AG09309 (cell line): Measurements from ENCODE around the gene UBR3.
"Not testable (repeated sequence)": the region's sequence is repeated elsewhere in the genome, so short reads cannot be mapped to it uniquely, and the experiment has no call there.

Source experiments
- DNase-seq: peaks from one replicate; pipeline ENCODE4 v3.0.0-alpha.2; 2010; ENCODE audit warnings: low read depth
- H3K4me3 ChIP-seq: 2 replicates; pipeline ENCODE4 v1.5.1; 2011; ENCODE audit warnings: mild to moderate bottlenecking, low read depth, low read length, moderate library complexity; ENCODE audit not compliant: control insufficient read depth
- TF ChIP-seq, protein P1 (sequence below): IDR thresholded peaks from 2 replicates; pipeline ENCODE4 v1.5.1; 2011; ENCODE audit warnings: mild to moderate bottlenecking, low read depth, low read length, inconsistent platforms; ENCODE audit not compliant: insufficient read depth, control insufficient read depth; ENCODE audit errors: missing control alignments

The UBR3 gene

DNA sequence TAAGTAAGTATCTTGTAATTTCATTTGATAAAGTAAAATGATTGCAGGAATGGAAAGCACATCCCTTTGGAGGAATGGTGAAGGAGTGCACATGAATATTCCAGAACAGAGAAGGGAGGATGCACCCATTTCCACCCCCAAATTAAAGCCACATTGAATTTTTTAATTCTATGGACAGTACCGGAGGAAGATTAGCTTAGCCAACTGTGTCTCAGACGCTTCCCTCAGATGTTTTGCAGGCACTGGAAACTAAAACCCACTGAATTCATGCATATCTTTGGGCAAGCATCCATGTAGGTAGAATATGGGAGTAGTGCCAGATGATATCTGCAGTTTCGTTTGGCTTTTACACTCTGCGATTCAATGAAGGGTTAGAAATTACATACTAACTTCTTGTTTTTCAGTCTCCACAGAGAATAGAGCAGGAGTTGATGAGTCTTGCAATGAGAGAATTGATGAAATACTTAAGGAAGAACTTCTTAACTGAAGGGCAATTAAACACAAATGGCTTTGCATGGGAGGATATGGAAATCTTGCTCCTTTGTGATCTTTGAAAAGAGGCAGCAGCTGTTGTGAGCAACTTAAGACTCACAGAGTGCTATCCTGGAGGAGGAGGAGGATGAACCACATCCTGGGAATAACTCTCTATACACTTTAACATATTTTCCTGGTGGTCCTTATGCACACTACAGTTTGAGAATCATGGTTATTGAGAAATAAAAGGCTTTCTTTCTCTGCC is 279.0 kb downstream of the UBR3 start:
- no peak overlapping the region for H3K4me3 ChIP-seq
- DNase-seq: no peak
- TF ChIP-seq, protein P1, sequence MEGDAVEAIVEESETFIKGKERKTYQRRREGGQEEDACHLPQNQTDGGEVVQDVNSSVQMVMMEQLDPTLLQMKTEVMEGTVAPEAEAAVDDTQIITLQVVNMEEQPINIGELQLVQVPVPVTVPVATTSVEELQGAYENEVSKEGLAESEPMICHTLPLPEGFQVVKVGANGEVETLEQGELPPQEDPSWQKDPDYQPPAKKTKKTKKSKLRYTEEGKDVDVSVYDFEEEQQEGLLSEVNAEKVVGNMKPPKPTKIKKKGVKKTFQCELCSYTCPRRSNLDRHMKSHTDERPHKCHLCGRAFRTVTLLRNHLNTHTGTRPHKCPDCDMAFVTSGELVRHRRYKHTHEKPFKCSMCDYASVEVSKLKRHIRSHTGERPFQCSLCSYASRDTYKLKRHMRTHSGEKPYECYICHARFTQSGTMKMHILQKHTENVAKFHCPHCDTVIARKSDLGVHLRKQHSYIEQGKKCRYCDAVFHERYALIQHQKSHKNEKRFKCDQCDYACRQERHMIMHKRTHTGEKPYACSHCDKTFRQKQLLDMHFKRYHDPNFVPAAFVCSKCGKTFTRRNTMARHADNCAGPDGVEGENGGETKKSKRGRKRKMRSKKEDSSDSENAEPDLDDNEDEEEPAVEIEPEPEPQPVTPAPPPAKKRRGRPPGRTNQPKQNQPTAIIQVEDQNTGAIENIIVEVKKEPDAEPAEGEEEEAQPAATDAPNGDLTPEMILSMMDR: no peak

DNA sequence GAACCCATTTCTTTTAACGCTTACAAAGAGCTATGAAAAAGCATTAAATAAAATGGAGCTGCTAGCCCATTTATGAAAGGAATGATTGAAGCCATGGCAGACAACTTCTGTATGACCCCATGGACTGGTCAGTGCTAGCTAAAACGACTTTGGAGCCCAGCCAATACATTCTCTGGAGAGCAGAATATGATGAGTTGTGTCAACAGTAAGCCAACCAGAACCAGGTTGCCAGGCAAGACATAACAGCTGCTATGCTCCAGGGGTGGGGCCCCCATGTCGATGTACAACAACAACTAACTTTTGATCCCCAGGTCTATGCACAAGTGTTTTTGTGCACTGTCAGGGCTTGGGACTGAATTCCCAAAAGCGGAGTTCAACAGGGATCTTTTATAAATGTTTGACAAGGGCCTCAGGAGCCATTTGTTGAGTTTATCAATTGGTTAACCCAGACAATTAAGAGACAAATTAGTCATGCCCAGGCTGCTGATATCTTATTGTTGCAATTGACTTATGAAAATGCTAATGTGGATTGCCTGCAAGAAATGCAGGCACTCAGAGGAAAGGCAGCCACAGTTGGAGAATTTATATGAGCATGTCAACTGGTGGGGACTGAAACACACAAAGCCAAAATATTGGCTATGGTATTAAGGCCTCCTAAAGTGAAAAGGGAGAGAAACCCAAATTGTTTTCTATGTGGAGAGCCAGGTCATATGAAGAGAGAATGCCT is 286.1 kb downstream of the UBR3 start:
- TF ChIP-seq, protein P1: no peak
- no peak for DNase-seq
- H3K4me3 ChIP-seq: no peak overlapping the region

DNA sequence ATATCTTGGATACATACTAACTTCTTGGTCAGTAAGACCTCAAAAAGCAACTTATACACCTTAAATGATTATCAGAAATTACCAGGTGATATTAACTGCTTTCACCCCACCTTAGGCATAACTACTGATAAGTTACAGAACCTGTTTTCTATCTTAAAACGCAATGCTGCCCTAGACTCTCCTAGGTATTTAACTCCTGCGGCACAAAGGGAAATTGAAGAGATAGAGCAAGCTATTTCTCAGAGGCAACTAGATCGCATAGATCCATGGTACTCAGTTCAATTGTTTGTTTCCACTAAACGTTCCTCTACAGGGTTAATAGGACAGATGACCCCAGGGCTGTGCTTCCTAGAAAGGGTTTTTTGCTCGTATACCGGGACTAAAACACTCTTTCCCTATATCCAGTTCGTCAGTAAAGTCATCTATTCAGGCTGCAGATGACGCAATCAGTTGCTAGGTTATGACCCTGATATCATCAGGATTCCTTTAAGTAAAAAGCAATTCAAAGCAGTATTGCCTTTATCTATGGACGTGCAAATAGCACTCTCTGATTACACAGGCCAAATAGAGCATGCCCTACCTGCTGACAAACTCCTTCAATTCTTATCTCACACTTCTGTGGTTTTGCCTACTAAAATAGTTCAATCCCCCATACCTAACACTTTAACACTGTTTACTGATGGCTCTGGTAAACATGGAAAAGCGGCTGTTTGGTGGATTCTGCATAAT is 288.4 kb downstream of the UBR3 start:
- DNase-seq: no peak
- TF ChIP-seq, protein P1: no peak
- H3K4me3 ChIP-seq: no peak overlapping the region

DNA sequence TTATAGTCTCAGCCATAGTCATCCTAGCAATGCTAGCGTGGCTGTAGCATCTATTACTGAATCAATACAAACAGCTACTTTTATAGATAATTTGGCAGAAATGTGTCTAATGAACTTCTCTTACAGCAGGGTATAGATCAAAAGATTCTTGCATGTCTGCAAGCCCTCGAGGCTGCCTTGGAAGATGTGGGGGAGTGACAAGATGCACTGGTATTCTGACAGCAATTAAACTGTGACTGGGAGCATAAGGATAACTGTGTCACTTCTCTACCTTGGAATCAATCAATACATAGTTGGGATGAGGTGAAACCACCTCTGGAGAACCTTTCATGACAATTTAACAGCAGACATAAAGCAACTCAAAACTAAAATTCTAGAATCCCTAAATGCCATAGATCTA is 291.4 kb downstream of the UBR3 start:
- DNase-seq: no peak
- H3K4me3 ChIP-seq: no peak overlapping the region
- TF ChIP-seq, protein P1: no peak

DNA sequence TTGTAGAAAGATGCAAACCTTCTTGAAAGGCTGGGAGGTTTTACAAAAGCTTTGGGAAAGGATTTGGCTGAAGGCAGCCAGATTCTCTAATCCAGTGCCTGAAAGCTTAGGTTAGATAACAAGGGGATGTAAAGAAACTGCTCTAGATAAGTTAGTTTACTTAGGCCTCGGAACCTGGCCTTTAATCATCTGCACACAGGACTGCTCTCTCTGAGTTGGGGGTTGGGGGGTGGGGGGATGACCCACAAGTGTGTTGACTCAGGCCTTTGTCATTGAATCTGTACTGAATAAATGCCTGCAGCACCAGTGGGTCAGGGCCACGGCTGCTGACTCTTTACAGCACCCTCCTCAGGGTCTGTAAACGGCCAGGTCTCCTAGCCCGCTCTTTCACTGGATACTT is 292.1 kb downstream of the UBR3 start:
- DNase-seq, H3K4me3 ChIP-seq: not testable (repeated sequence)

DNA sequence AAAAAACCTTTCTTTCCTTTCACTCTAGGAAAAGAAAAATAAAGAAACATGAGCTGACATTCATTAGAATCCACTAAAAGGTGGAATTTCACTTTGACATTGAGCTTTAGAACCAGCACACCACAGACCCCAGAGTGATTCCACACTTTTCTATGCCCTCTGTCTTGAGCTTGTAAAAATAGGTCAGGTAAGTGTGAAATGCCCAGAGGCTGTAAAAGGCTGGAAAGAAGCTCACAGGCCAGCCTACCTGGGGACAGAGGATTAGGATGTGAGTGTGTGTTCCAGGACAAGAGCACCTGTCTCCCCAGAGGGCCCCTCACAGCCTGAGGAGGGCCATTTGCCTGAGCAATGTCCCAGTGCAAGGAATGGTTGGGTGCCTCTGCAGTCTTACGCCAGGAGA is 294.4 kb downstream of the UBR3 start:
- H3K4me3 ChIP-seq: no peak overlapping the region
- TF ChIP-seq, protein P1: no peak
- no peak for DNase-seq
